Measurements from ENCODE around the gene TWSG1. TPM values are rescaled to one million over a fixed set of nuclear protein-coding genes. Genes with fewer than 3 reads are reported as not detected.

Gene TWSG1
- total and polyA plus RNA-seq, 7 donors: 3.6 to 8.5 (median 7.0) TPM

DNA sequence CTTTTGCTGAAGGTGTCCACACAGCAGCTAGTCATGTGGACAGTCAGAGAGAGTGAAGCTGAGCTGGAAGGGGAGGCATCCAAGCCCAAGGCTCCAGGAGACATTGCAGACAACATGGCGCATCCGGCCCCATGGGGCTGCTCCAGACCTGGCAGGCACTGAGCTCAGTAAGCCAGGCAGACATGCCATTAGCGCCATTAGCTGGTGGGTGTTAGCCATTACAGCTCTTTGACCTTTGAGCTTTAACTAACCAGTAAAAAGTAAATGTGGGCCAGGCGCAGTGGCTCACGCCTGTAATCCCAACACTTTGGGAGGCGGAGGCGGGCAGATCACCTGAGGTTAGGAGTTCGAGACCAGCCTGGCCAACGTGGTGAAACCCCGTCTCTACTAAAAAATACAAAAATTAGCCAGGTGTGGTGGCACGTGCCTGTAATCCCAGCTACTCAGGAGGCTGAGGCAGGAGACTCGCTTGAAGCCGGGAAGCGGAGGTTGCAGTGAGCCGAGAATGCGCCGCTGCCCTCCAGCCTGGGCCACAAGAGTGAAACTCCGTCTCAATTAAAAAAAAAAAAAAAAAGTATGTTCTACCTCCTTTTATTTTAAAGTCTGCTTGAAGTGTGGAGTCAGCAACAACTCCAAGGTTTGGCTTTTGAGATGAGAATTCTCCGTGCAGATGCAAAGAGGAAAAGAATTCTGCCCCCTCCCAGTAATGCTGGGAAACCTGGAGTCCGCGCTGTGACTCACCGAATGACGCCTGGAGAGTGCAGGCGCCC is 69.4 kb downstream of the TWSG1 start:
- Histone ChIP-seq H3K36me3 (ENCODE audit: insufficient read depth in 1 of 2, low read depth in 1 of 2) (peaks cover 0 to 3% of the 10 kb centered on the region in 2 donors), H3K9me3 (no peaks in the 10 kb centered on the region), H3K27me3 (ENCODE audit: insufficient read depth in 3 of 3, low read length in 2 of 3) (no peaks in the 10 kb centered on the region), H3K27ac (no peak overlapping the region), H3K4me1 (no peaks in the 10 kb centered on the region), H3K4me3 (peak overlapping the region; percentile 13)
- no peak for ATAC-seq
- DNase-seq: peak in 1 of 2 donors; percentile 40
- intact Hi-C loops (cut with DNase I): no loop called here
- TF ChIP-seq, protein P1, sequence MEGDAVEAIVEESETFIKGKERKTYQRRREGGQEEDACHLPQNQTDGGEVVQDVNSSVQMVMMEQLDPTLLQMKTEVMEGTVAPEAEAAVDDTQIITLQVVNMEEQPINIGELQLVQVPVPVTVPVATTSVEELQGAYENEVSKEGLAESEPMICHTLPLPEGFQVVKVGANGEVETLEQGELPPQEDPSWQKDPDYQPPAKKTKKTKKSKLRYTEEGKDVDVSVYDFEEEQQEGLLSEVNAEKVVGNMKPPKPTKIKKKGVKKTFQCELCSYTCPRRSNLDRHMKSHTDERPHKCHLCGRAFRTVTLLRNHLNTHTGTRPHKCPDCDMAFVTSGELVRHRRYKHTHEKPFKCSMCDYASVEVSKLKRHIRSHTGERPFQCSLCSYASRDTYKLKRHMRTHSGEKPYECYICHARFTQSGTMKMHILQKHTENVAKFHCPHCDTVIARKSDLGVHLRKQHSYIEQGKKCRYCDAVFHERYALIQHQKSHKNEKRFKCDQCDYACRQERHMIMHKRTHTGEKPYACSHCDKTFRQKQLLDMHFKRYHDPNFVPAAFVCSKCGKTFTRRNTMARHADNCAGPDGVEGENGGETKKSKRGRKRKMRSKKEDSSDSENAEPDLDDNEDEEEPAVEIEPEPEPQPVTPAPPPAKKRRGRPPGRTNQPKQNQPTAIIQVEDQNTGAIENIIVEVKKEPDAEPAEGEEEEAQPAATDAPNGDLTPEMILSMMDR (IDR thresholded peaks at IDR 0.05): no peak
- WGBS, 3 donors: 85 to 90% (median 86%) methylated on average over 24 of the region's 24 CpGs

DNA sequence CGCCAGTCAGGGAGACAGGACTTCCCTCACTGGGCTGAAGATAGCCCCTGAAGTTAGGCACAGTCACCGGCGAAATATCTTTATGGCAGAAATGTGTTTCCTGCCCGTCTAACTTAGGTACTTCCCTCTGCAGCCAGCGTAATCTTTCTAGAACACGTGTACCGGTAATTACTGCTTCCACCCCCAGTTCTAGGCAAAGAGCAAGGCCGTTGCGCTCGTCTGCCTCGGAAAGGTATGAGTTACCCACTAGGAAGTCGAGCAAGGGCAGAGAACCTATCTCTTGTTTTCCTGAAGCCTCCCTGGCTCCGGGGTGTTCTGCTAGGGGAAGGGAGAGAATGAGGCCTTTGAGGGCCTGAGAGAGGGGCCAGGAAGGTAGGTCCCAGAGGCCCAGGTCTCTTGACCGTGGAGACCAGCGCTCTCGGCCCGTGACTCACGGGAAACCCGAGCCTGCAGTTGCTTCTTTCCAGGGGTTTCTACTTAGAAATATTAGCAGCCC is 70.0 kb downstream of the TWSG1 start:
- intact Hi-C loops (cut with DNase I): no loop called here
- ATAC-seq (peak in 3 of 4 donors; percentile 35 to 44 (median 44)), DNase-seq (no peak)
- 60 to 68% (median 65%) methylated on average over 19 of the region's 19 CpGs for WGBS, 3 donors
- Histone ChIP-seq H3K36me3 (ENCODE audit: insufficient read depth in 1 of 2, low read depth in 1 of 2) (no peaks in the 10 kb centered on the region), H3K4me3 (peak overlapping the region; percentile 13), H3K27me3 (ENCODE audit: insufficient read depth in 3 of 3, low read length in 2 of 3) (no peaks in the 10 kb centered on the region), H3K27ac (peak overlapping the region; percentile 33), H3K9me3 (no peaks in the 10 kb centered on the region), H3K4me1 (no peaks in the 10 kb centered on the region)
- TF ChIP-seq, protein P1 (IDR thresholded peaks at IDR 0.05): no peak

DNA sequence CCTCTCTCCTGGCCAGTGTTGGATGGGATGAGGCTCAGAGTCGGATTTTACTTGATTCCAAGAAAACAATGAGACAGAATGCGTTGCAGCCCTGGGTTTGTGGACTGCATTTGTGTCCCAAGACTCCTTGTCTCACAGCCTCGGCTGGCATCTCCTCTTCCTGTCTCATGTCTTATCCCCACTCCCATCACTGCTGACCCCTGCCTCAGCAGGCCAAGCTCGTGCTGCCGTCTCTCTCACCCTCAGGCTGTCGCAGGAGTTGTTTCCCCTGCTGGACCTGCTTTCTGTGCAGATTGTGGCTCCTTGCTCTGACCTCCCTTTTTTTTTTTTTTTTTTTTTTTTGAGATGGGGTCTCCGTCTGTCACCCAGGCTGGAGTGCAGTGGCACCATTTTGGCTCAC is 70.6 kb downstream of the TWSG1 start:
- TF ChIP-seq, protein P1 (IDR thresholded peaks at IDR 0.05): no peak
- ATAC-seq (no peak), DNase-seq (no peak)
- intact Hi-C loops (cut with DNase I): no loop called here
- Histone ChIP-seq H3K27me3 (ENCODE audit: insufficient read depth in 3 of 3, low read length in 2 of 3) (no peaks in the 10 kb centered on the region), H3K36me3 (ENCODE audit: insufficient read depth in 1 of 2, low read depth in 1 of 2) (no peaks in the 10 kb centered on the region), H3K4me1 (no peaks in the 10 kb centered on the region), H3K4me3 (no peak overlapping the region), H3K27ac (peak overlapping the region; percentile 33), H3K9me3 (no peaks in the 10 kb centered on the region)
- WGBS, 3 donors: 75 to 86% (median 77%) methylated on average over 7 of the region's 7 CpGs

DNA sequence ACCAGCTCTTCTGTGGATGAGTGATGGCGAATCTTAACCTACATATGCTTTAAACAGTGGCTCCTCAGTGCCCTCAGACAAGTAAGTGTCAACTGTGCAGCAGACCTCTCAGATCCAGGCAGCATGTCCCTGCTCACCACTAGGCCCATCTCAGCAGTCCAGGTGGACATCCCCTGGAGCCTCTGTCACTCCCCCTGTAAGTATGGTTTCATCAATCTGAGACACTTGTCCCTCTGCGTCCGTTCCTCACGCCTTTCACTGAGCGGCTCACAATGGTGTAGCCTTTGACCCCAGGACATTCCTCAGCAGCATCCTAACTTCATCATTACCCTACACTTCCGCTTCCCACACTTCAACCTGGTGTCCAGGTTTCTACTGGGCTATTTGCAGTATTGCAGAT is 71.4 kb downstream of the TWSG1 start:
- H3K27me3 ChIP-seq (ENCODE audit: insufficient read depth in 3 of 3, low read length in 2 of 3): no peaks in the 10 kb centered on the region
- intact Hi-C loops (cut with DNase I): no loop called here

More for the DNA sequence above, 71.4 kb downstream of the TWSG1 start:
- H3K27ac ChIP-seq: no peak overlapping the region
- no peak overlapping the region for H3K4me3 ChIP-seq
- H3K9me3 ChIP-seq: no peaks in the 10 kb centered on the region
- H3K4me1 ChIP-seq: no peaks in the 10 kb centered on the region
- TF ChIP-seq, protein P1 (IDR thresholded peaks at IDR 0.05): no peak
- ATAC-seq: no peak
- no peak for DNase-seq
- H3K36me3 ChIP-seq (ENCODE audit: insufficient read depth in 1 of 2, low read depth in 1 of 2): no peaks in the 10 kb centered on the region
- 93 to 99% (median 95%) methylated on average over 6 of the region's 6 CpGs for WGBS, 3 donors
